NCI-H187 treated with DMSO at 0.1 percent for 48 hours (cell line): ENCODE data around the gene NXPH1.
A peak's percentile ranks its signal among the peaks of the same experiment; 100 is the strongest.

Experiments
- DNase-seq: peaks from one replicate; lab custom pipeline; 2025; lab: John Stamatoyannopoulos, UW

Gene NXPH1

GRCh38 chr7:8436965-8437364, 3.6 kb downstream of the NXPH1 start:
- peak; percentile 35 for DNase-seq

- DNase-seq = no peak
These were observed 4.2 kb downstream of the NXPH1 start for GRCh38 chr7:8437606-8438005.

- DNase-seq = no peak
These were observed 7.3 kb downstream of the NXPH1 start for GRCh38 chr7:8440670-8441069.

GRCh38 chr7:8441106-8441965, 7.9 kb downstream of the NXPH1 start:
- DNase-seq = no peak

- DNase-seq = no peak
These were observed 8.8 kb downstream of the NXPH1 start for GRCh38 chr7:8442051-8442813.

- DNase-seq = no peak
These were observed 9.4 kb downstream of the NXPH1 start for GRCh38 chr7:8442814-8443304.

GRCh38 chr7:8443576-8444467, 10.4 kb downstream of the NXPH1 start:
- DNase-seq = no peak

GRCh38 chr7:8444468-8444769, 11.0 kb downstream of the NXPH1 start:
- no peak for DNase-seq

- no peak for DNase-seq
These were observed 20.1 kb downstream of the NXPH1 start for GRCh38 chr7:8453535-8453934.

GRCh38 chr7:8455426-8455825, 22.0 kb downstream of the NXPH1 start:
- no peak for DNase-seq

GRCh38 chr7:8462309-8462708, 28.9 kb downstream of the NXPH1 start:
- no peak for DNase-seq

GRCh38 chr7:8465338-8465737, 31.9 kb downstream of the NXPH1 start:
- no peak for DNase-seq

GRCh38 chr7:8480527-8480926, 47.1 kb downstream of the NXPH1 start:
- no peak for DNase-seq

- no peak for DNase-seq
These were observed 47.7 kb downstream of the NXPH1 start for GRCh38 chr7:8481096-8481495.

- DNase-seq = no peak
These were observed 48.5 kb downstream of the NXPH1 start for GRCh38 chr7:8481752-8482446.

GRCh38 chr7:8490391-8491045, 57.1 kb downstream of the NXPH1 start:
- no peak for DNase-seq

GRCh38 chr7:8491106-8491505, 57.7 kb downstream of the NXPH1 start:
- DNase-seq = no peak

GRCh38 chr7:8491544-8492489, 58.4 kb downstream of the NXPH1 start:
- no peak for DNase-seq

- DNase-seq = no peak
These were observed 65.7 kb downstream of the NXPH1 start for GRCh38 chr7:8499128-8499527.

- no peak for DNase-seq
These were observed 66.9 kb downstream of the NXPH1 start for GRCh38 chr7:8500286-8500685.
